GM10847 (cell line): ENCODE data around the gene CCT4.

ENCODE experiments used
- POLR2A ChIP-seq: IDR thresholded peaks from 2 replicates; pipeline ENCODE4 v1.6.1; 2011; ENCODE audit not compliant: insufficient read length; ENCODE audit errors: extremely low read depth

CCT4 gene

DNA sequence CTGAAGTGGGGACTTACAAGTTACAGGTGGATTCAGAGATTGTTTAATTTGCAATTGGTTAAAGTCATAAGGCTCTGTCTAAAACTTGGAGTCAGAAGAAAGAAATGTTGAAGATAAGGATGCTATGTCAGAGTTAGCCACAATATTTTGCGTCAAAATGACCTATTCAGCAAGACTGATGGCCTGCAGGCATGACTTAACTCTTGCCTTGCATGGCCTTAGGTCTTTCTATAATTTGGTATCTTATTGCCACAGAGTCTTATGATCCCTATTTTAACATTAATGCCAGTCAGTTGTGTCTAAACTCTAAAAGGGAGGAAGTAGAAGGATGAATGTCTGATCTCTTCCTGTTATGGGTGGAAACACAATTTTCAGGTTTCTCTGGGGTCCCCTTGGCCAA lies 11.8 kb upstream of the CCT4 start:
- no peak for TF ChIP-seq POLR2A

DNA sequence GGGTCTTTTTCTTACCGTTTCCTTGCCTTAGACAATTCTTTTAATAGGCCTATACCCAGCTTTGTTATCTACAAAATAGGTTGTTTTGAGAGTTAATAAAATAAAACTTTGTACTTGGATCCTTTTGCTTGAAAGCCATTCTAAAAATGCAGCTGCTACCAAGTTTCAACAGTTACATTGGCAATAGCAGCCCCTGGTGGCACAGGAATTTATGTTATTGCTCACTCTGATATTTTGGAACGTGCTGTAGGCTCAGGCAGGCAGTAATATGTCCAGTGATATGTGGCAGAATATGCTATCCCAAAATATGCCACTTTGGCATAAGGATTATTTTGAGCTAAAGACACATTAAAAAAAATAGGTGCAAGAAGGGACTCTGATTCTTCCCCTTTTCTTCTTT lies 10.4 kb upstream of the CCT4 start:
- no peak for TF ChIP-seq POLR2A

DNA sequence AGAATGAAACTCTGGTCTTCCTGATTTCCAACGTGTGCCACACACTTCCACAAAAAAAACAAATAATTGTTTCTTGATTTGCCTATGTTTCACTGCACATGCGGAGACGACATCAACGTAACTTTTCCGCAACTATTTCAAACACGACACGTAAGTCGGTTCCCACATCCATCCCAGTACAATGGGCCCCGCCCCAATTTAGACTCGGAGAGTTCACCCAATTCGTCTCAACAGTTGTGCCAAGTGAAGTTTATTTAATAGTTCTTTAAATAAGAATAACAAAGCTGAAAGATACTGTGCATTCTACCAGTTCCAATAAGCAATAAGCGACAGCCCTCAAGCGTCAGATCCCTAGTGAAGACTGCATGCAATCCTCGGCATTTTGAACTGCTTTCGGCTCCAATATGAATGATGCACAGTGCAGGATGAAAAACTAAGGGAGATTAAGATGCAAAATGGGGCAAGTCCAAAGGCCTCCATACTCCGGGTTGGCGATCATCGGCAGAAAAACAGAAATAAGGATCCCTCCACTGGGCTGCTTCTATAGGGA lies 664 bp downstream of the CCT4 start:
- no peak for TF ChIP-seq POLR2A

DNA sequence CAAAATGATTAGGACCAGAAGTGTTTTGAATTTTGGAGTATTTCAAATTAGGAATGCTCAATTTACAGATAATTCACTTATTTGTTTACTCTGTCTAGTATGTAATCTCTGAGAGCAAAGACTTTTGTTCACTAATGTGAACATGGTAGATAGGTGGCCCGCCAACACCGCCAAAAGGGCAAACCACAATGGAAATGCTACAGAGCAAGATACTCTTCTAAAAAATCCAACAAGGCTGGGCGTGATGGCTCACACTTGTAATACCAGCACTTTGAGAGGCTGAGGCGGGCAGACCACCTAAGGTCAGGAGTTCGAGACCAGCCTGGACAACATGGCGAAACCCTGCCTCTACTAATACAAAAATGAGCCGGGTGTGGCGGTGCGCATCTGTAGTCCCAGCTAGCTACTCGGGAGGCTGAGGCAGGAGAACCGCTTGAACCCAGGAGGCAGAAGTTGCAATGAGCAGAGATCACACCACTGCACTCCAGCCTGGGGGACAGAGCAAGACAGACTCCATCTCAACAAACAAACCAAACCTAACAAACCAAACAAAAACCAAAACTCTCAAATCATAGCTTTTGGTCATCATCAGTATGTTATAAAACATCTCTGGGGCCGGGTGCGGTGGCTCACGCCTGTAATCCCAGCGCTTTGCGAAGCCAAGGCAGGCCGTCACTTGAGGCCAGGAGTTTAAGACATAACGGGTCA lies 2.4 kb downstream of the CCT4 start:
- TF ChIP-seq POLR2A, result no peak

DNA sequence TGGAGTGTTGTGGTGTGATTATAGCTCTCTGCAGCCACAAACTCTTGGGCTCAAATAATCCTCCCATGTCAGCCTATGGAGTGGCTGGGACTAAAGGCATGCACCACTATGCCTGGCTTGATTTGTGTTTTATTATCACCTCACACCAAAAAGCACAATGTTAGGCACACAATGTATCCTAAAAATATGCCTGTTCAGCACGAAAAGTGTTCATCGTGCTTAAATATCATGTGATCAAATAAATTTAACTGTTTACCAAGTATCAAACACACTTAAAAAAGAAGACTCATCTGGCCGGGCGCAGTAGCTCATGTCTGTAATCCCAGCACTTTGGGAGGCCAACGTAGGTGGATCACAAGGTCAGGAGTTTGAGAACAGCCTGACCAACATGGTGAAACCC lies 5.6 kb downstream of the CCT4 start:
- no peak for TF ChIP-seq POLR2A

DNA sequence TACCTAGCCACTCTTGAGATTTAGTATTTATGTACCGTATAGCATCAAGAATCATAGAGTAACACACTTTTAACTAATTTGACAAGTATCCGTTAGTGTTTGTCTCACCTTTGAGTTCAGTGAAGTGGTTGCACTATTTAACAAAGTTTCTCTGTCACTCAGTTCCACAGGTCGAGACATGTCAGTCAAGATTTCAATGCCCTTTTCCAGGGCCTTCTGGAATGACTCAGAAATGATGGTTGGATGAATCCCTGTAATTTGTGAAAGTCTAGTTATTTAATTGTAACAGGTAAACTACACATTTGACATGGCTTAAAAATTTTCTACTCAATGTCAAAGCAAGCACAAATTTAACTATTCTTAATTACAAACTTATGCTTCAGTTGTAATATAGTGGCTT lies 9.7 kb downstream of the CCT4 start:
- no peak for TF ChIP-seq POLR2A

DNA sequence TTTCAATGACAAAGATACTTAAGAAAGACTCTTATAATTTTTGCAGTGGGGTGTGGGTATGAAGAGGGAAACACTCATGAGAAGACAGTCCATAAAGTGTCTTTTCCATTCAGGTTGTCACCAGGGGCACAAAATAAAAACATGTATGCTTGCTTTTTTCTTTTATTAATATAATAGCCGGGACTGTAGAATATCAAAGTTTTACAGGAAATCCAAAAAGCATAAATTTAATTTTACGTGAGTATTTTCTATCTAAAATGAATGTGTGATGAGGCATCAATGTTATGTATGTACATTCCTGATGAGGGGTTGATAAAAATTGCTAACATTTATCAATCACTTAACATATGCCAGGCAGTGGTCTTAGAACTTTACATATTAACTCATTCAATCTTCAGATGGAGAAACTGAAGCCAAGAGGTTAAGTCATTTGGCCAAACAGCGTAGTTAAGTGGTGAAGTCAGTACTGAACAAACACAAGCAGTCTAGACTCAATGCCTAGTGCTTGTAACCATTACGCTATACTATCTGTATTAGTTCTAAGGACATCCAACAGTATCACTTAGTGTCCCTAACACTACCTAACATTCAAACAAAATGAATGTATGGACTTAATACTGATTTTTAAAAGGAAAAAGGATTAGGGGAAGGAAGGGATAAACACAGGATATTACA lies 10.7 kb downstream of the CCT4 start:
- no peak for TF ChIP-seq POLR2A

DNA sequence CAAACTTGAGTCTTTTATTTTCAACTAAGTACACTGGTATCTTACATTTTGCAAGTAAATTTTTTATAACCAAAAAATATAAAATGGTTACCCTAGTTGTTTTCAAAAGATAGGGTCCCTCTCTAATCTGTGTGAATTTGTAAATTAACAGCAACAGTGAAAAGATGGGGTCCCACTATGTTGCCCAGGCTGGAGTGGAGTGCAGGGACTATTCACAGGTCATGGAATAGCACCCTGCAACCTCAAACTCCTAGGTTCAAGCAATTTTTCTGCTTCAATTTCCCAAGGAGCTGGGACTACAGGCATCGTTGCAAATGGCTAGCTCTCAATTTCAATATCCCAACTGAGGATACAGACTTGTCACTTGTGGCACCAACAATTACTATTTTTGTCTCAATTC lies 12.1 kb downstream of the CCT4 start:
- no peak for TF ChIP-seq POLR2A

DNA sequence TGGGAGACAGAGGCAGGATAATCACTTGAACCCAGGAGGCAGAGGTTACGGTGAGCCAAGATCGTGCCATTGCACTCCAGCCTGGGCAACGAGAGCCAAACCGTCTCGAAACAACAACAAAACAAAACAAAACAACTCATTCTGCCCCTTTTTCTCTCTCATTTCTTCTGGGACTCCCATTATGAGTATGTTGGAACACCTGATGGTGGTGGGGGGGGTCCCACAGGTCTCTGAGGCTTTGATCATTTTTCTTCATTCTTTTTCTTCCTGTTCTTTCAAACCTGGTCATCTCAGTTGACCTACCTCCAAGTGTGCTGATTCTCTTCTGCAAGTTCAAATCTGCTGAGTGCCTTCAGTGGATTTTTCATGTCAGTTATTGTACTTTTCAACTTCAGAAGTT lies 26.4 kb downstream of the CCT4 start:
- no peak for TF ChIP-seq POLR2A

DNA sequence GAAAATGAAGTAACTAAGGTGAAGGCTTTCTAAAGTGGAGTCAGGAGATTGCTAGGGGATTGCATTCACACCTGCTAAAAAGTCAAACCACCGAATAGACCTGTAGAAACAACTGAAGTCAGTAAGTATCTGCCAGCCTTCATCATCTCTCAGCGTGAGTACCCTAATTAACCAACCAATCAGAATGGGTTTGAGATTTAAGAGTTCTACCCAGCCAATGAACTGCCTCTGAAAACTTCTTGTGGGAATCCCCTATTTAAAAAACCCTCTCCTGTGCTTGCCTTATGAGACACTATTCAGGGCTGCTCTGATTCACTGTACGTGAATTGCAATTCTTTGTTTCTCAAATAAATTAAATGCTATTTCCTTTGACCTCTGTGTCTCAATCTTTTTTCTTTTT lies 31.2 kb downstream of the CCT4 start:
- no peak for TF ChIP-seq POLR2A

DNA sequence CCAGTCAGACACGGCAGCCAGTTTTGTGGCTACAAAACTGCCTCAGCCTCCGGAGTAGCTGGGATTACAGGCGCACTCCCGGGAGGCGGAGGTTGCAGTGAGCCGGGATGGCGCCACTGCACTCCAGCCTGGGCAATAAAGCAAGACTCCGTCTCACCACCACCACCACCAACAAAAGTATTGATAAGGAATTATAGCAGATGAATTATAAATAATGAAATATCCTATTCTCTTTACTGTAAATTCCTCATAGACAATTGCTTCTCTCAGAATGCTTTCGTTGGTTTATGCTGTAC lies 33.2 kb downstream of the CCT4 start:
- TF ChIP-seq POLR2A, result no peak

DNA sequence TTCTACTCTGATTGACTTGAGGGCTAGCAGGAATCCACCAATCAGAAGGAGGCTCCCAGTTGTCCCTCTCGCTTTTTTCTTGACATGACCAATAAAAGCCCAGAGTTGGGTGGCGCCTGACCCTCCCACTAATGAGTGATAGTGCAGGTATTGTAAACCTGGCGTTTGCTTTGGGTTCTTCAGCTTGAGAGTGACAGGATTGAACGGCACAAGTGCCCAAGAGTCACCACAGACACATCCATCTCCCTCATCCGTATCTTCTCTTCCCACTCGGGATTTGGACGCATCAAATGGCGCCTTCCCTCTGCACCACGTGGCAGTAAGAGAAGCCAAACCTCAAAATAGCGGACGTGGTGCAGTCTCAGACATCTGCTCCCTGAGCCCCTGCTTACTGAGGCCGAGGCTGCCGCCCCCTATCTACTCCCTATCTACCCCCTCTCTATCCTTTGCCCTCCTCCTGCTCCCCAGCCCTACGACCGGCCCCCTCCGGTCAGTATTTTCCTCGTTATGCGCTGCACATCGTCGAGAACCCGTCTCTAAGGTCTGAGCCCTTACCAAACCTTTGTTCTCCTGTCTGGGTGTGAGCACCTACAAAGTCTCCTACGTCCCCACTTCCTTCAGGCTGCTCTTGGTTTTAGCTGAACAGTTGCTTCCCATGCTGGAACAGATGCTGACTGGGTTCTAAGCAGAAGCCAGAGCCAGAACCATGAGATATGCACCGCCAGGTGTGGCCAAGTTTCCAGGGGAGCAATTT lies 33.7 kb downstream of the CCT4 start:
- no peak for TF ChIP-seq POLR2A

DNA sequence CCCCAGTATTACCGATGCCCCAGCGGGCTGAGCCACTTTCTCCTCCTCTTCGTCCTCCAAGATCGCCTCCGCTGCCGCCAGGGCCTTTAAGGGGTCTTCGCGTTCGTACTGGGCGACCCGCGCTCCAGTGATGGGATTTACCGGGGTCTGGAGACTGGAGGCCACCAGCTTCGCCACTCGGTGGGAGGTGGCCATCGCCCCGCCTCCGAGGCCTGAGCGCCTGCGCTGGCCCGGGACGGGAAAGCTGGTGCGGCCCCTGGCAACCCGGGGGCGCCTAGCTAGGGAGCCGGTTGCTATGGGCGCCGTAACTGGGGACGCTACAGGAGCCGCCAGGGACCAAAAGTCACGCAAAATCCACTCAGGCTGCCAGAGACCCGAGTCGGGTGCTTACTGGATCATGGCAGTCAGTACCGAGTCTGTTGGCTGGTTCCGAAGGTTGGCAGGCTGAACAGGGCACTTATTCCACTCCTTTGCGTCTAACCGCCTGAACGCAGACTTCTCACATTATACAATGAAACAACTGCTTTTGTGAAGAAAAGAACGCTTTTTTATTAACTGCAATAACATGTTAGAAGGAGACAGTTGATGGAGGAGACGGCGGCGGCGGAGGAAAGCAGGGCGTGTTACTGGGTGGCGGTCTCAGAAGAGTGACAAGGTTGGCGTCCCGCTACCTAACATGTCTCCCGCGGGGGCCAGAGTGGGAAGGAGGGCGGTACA lies 34.5 kb downstream of the CCT4 start, which contains the start of gene FAM161A:
Gene FAM161A (minus strand): TSS at position 214 of the 717 bp plus-strand sequence. CDS start 19 bp downstream, at position 195.
- TF ChIP-seq POLR2A, result peak; percentile 28

DNA sequence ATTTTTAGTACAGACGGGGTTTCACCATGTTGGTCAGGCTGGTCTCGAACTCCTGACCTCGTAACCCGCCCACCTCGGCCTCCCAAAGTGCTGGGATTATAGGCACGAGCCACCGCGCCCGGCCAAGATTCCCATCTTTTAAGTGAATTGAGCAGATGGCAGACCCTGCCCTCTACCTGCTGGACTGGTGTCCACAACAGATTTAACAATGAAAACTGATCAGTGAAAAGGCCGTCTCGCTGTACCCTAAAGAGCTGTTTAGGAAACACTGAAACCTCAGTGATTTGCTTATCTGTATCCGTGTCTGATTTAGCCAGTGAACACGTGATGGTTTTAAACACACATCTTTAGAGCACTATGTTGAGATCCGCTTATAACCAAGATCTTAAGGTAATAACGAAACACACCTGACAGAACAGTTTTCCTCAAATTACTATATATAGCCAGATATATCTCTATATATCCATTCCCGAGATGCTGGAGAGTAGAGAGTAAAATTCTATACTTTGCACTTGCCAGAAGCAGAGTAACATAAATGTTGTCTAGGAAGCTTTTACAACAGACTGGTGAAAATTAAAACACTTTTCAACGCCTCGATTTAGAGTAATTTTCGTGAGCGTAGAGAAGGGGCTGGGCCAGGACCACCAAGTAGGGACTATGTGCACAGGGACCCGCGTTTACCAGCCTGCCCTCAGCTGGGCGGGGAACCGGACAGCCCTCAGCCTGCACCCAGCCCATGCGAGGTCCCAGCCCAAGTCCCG lies 35.2 kb downstream of the CCT4 start:
- no peak for TF ChIP-seq POLR2A

DNA sequence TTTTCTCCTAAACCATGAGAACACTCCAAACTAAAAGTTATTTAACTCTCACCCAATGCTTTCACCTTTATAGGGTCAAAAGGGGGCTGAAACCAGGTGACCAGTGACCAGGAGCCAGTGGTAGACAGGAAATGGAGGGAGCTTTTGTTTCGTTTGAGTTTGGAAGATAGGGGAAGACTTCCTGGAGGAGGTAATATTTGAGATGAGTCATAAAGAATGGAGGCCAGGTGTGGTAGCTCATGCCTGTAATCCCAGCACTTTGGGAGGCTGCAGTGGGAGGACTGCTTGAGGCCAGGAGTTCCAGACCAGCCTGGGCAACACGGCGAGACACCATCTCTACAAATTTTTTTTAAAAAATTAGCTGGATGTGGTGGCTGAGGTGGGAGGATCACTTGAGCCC lies 43.1 kb downstream of the CCT4 start:
- no peak for TF ChIP-seq POLR2A

DNA sequence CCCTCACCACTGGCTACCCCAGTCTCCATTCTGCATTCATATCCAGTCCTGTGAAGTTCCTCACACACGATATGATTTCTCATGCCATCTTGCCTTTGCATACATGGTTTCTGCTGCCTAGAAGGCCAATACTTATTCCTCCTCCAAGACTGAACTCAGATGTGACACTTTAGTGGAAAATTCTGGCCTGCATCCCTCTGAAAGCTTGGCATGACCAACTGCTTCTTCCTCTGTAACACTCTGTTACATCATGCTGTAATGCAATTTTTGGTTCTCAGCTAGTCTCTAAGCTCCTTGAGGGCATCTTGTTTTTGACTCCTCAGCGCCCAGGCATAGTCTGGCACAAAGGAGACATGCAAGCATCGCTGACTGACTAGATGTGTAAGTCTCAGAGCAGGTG lies 47.2 kb downstream of the CCT4 start:
- TF ChIP-seq POLR2A, result no peak
